ENCODE data around the gene TJP3. TPM values are rescaled to one million over a fixed set of nuclear protein-coding genes. Genes with fewer than 3 reads are reported as not detected.

Gene TJP3
- total and polyA plus RNA-seq, 2 experiments from 2014 or later, result 18.2 to 23.9 TPM

DNA sequence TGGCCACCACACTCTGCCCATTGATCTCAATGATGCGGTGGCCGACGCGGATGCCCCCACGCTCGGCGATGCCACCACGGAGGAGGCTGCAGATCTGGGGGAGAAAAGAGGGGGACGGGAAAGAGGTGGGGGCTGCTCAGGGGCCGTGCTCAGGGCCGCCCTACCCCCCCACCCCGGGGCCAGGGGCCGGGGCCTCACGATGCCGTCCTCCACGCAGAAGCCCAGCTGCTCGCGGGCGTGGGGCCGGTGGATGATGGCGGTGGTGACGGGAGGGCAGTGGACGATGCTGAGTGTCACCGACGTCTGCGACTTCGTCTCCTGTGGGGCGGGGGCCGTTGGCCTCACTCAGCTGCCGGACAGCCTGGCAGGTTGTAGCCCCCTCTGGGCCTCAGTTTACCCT, 43.1 kb downstream of the TJP3 start:
- no peak overlapping the region for H3K4me3 Mint-ChIP-seq
- DNase-seq (ENCODE audit: low spot score) (no peak), ATAC-seq (no peak)
- no peak overlapping the region for H3K27ac Mint-ChIP-seq
- Histone ChIP-seq H4K20me1 (replicated peaks; ENCODE audit: insufficient read depth) (no peaks in the 10 kb centered on the region), H3K79me2 (replicated peaks; ENCODE audit: insufficient read depth) (no peaks in the 10 kb centered on the region), H3K4me3 (no peak overlapping the region), H3K36me3 (ENCODE audit: insufficient read depth) (no peaks in the 10 kb centered on the region), H3K4me2 (no peak overlapping the region), H3K4me1 (ENCODE audit: insufficient read depth) (no peaks in the 10 kb centered on the region), H3K9me2 (ENCODE audit: insufficient read depth) (no peaks in the 10 kb centered on the region), H3K27me3 (ENCODE audit: insufficient read depth) (no peaks in the 10 kb centered on the region), H3K27ac (ENCODE audit: low read depth) (no peak overlapping the region), H2AFZ (no peak overlapping the region), H3F3A (replicated peaks; ENCODE audit: low read depth) (no peaks in the 10 kb centered on the region)
- no peaks in the 10 kb centered on the region for H3K9me3 Mint-ChIP-seq
- H3K36me3 Mint-ChIP-seq (ENCODE audit: low read depth), result peaks cover 18% of the 10 kb centered on the region; the same call in 2 of the 3 replicates
- no peaks in the 10 kb centered on the region for H3K4me1 Mint-ChIP-seq
- peaks cover 4% of the 10 kb centered on the region for H3K27me3 Mint-ChIP-seq (ENCODE audit: insufficient read depth, low read depth, poor library complexity)
- TF ChIP-seq, protein P1, sequence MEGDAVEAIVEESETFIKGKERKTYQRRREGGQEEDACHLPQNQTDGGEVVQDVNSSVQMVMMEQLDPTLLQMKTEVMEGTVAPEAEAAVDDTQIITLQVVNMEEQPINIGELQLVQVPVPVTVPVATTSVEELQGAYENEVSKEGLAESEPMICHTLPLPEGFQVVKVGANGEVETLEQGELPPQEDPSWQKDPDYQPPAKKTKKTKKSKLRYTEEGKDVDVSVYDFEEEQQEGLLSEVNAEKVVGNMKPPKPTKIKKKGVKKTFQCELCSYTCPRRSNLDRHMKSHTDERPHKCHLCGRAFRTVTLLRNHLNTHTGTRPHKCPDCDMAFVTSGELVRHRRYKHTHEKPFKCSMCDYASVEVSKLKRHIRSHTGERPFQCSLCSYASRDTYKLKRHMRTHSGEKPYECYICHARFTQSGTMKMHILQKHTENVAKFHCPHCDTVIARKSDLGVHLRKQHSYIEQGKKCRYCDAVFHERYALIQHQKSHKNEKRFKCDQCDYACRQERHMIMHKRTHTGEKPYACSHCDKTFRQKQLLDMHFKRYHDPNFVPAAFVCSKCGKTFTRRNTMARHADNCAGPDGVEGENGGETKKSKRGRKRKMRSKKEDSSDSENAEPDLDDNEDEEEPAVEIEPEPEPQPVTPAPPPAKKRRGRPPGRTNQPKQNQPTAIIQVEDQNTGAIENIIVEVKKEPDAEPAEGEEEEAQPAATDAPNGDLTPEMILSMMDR (conservative IDR thresholded peaks at IDR 0.05; ENCODE audit: low read depth in 2 of 2), result no peak
- no peak for TF ChIP-seq EZH2phosphoT487 (IDR thresholded peaks at IDR 0.05; ENCODE audit: unreplicated experiment)
- no peak for TF ChIP-seq CREB1 (CRISPR knock-in tag; IDR thresholded peaks at IDR 0.05; ENCODE audit: low read depth)
- TF ChIP-seq POLR2AphosphoS5 (IDR thresholded peaks at IDR 0.05; ENCODE audit: low read depth), result no peak
- no peak for TF ChIP-seq JUNB (IDR thresholded peaks at IDR 0.05; ENCODE audit: unreplicated experiment)
- no peak for TF ChIP-seq ZNF114 (CRISPR knock-in tag; IDR thresholded peaks at IDR 0.05)
- TF ChIP-seq NANOG (IDR thresholded peaks at IDR 0.05; ENCODE audit: borderline replicate concordance), result no peak
- TF ChIP-seq EZH2 (IDR thresholded peaks at IDR 0.05; ENCODE audit: low read depth, unreplicated experiment), result no peak
- TF ChIP-seq ZNF331 (CRISPR knock-in tag; IDR thresholded peaks at IDR 0.05; ENCODE audit: low read depth), result no peak
- no peak for TF ChIP-seq STAT1 (IDR thresholded peaks at IDR 0.05; ENCODE audit: unreplicated experiment)
- TF ChIP-seq, protein P2, sequence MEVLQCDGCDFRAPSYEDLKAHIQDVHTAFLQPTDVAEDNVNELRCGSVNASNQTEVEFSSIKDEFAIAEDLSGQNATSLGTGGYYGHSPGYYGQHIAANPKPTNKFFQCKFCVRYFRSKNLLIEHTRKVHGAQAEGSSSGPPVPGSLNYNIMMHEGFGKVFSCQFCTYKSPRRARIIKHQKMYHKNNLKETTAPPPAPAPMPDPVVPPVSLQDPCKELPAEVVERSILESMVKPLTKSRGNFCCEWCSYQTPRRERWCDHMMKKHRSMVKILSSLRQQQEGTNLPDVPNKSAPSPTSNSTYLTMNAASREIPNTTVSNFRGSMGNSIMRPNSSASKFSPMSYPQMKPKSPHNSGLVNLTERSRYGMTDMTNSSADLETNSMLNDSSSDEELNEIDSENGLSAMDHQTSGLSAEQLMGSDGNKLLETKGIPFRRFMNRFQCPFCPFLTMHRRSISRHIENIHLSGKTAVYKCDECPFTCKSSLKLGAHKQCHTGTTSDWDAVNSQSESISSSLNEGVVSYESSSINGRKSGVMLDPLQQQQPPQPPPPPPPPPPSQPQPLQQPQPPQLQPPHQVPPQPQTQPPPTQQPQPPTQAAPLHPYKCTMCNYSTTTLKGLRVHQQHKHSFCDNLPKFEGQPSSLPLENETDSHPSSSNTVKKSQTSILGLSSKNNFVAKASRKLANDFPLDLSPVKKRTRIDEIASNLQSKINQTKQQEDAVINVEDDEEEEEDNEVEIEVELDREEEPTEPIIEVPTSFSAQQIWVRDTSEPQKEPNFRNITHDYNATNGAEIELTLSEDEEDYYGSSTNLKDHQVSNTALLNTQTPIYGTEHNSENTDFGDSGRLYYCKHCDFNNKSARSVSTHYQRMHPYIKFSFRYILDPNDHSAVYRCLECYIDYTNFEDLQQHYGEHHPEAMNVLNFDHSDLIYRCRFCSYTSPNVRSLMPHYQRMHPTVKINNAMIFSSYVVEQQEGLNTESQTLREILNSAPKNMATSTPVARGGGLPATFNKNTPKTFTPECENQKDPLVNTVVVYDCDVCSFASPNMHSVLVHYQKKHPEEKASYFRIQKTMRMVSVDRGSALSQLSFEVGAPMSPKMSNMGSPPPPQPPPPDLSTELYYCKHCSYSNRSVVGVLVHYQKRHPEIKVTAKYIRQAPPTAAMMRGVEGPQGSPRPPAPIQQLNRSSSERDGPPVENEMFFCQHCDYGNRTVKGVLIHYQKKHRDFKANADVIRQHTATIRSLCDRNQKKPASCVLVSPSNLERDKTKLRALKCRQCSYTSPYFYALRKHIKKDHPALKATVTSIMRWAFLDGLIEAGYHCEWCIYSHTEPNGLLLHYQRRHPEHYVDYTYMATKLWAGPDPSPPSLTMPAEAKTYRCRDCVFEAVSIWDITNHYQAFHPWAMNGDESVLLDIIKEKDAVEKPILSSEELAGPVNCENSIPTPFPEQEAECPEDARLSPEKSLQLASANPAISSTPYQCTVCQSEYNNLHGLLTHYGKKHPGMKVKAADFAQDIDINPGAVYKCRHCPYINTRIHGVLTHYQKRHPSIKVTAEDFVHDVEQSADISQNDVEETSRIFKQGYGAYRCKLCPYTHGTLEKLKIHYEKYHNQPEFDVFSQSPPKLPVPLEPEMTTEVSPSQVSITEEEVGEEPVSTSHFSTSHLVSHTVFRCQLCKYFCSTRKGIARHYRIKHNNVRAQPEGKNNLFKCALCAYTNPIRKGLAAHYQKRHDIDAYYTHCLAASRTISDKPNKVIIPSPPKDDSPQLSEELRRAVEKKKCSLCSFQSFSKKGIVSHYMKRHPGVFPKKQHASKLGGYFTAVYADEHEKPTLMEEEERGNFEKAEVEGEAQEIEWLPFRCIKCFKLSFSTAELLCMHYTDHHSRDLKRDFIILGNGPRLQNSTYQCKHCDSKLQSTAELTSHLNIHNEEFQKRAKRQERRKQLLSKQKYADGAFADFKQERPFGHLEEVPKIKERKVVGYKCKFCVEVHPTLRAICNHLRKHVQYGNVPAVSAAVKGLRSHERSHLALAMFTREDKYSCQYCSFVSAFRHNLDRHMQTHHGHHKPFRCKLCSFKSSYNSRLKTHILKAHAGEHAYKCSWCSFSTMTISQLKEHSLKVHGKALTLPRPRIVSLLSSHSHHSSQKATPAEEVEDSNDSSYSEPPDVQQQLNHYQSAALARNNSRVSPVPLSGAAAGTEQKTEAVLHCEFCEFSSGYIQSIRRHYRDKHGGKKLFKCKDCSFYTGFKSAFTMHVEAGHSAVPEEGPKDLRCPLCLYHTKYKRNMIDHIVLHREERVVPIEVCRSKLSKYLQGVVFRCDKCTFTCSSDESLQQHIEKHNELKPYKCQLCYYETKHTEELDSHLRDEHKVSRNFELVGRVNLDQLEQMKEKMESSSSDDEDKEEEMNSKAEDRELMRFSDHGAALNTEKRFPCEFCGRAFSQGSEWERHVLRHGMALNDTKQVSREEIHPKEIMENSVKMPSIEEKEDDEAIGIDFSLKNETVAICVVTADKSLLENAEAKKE (CRISPR knock-in tag; IDR thresholded peaks at IDR 0.05), result no peak
- TF ChIP-seq, protein P3, sequence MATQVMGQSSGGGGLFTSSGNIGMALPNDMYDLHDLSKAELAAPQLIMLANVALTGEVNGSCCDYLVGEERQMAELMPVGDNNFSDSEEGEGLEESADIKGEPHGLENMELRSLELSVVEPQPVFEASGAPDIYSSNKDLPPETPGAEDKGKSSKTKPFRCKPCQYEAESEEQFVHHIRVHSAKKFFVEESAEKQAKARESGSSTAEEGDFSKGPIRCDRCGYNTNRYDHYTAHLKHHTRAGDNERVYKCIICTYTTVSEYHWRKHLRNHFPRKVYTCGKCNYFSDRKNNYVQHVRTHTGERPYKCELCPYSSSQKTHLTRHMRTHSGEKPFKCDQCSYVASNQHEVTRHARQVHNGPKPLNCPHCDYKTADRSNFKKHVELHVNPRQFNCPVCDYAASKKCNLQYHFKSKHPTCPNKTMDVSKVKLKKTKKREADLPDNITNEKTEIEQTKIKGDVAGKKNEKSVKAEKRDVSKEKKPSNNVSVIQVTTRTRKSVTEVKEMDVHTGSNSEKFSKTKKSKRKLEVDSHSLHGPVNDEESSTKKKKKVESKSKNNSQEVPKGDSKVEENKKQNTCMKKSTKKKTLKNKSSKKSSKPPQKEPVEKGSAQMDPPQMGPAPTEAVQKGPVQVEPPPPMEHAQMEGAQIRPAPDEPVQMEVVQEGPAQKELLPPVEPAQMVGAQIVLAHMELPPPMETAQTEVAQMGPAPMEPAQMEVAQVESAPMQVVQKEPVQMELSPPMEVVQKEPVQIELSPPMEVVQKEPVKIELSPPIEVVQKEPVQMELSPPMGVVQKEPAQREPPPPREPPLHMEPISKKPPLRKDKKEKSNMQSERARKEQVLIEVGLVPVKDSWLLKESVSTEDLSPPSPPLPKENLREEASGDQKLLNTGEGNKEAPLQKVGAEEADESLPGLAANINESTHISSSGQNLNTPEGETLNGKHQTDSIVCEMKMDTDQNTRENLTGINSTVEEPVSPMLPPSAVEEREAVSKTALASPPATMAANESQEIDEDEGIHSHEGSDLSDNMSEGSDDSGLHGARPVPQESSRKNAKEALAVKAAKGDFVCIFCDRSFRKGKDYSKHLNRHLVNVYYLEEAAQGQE (IDR thresholded peaks at IDR 0.05; ENCODE audit: unreplicated experiment), result no peak
- TF ChIP-seq, protein P4, sequence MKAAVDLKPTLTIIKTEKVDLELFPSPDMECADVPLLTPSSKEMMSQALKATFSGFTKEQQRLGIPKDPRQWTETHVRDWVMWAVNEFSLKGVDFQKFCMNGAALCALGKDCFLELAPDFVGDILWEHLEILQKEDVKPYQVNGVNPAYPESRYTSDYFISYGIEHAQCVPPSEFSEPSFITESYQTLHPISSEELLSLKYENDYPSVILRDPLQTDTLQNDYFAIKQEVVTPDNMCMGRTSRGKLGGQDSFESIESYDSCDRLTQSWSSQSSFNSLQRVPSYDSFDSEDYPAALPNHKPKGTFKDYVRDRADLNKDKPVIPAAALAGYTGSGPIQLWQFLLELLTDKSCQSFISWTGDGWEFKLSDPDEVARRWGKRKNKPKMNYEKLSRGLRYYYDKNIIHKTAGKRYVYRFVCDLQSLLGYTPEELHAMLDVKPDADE (IDR thresholded peaks at IDR 0.05), result no peak

Measured in GM23338 (cell line).